Superior temporal gyrus (tissue), 1 donor: ENCODE data around the gene ATL1.
"Not testable (repeated sequence)": the region's sequence is repeated elsewhere in the genome, so short reads cannot be mapped to it uniquely, and the experiment has no call there.

Source experiments
- DNase-seq: peaks from one replicate; pipeline ENCODE4 v3.0.0-alpha.2; 2016; ENCODE audit errors: extremely low spot score

Gene ATL1

DNA sequence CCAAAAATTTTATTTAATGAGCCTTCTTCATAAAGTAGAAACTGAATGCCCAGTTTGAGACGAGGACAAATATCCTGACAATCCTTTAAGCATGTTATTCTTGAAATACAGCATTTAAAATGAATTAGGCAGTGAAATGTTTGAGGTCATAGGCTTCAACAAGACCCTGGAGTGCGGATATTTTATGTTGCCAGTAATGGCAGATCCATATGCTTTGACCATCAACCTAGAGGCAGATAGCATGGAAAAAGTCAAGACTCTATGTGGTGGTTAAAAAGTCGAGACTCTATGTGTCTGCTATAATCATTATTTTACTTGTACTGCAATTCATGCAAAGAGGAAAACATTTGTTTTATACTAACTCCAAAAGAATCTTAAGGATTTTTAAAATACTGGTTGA is 25.5 kb upstream of the ATL1 start:
- no peak for DNase-seq

DNA sequence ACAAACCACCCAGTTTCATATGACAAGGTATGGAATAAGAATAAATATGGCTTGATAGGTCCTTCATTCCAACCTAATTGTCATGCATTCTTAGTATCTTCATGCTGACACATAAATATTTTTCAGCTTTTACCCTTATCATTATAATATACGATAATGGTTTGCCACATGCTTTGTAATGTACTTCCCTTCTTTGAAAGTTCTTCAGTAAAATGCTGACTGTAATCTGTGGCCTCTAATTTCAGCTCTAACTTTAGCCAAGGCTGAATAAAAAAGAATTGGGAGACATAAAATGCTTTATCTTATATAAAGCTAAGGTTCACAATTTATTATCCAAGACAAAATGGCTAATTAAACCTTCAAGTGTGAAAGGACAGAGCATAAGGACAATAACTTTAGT is 24.9 kb upstream of the ATL1 start:
- no peak for DNase-seq

DNA sequence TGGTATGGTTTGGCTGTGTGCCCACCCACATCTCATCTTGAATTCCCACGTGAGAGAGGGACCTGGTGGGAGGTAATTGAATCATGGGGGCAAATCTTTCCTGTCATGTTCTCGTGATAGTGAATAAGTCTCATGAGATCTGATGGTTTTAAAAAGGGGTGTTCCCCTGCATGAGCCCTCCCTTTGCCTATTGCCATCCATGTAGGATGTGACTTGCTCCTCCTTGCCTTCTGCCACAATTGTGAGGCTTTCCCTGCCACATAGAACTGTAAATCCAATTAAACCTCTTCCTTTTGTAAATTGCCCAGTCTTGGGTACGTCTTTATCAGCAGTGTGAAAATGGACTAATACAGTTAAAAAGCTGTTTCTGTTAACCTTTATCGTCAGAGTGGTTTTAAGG is 21.9 kb upstream of the ATL1 start:
- not testable (repeated sequence) for DNase-seq

DNA sequence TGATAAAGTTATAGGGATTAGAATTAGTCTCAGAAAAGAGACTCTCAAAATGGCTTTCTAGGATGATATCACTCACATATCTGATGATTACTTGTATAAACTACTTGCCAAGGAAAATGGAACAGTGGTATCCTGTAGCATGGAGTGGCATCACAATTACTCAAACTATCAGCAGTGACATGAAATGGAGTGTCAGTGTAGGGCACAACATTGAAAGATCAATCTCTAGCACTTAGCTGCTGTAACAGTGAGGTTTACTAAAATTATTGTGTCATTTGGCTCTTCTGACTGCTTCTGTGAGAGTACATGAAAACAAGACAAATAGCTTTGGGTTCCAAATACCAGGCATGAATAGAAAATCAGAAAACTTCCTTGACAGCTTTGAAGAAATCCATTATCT is 20.9 kb upstream of the ATL1 start:
- DNase-seq: no peak

DNA sequence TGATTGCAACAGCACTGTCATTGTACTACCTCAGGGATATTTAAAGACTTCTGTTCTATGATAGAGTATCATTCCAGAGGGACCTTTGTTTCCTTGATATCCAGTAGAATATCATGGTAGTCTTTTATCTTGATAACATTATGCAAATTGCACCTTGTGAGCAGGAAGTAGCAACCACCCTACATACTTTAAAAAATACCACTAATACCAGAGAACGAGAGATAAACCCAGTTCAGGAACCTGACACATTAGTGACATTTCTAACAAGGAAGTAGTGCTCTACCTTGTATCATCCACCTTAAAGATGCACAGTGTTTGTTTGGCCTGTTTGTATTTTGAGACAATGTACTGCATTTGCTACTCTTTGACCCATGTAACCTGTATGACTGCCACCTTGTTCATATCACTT is 18.8 kb upstream of the ATL1 start:
- DNase-seq: no peak

DNA sequence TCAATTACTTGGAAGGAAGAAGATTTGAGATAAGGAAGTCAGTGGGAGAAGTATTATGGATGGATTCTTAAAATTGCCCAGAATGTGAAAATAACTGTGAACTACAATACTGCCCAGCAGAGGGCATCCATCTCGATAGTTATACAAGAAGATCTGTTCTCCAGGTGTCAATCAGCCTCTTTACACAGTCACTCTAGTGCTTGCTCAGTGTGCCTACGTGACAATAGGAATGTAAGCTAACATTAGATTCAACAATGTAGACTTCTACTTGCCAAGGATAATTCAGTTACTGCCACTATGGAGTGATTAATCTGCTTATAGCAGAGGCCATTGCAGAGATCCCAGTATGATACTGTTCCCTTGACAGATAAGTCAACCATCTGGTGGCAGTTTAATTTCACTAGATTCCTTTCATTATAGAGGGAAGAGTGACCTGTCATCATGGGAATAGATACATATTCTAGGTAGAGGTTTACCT is 17.0 kb upstream of the ATL1 start:
- peak; percentile 85 for DNase-seq

DNA sequence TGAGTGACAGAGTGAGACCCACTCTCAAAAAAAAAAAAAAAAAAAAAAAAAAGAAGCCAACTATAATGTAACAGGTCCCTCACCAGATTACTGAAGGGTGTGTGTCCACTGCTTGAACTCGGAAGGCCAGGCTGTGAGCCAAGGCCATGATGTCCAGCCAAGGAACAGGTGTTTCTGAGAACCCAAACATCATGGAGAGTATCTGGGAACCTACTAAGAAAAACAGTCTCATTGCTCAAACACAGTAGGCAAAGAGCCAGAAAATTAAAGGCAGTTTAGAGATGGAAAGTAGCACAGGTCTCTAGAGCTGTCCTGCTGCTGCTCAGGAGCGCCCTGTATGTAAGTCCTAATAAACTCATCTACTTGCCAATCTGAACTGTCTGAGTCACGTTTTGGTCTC is 15.0 kb upstream of the ATL1 start:
- no peak for DNase-seq

DNA sequence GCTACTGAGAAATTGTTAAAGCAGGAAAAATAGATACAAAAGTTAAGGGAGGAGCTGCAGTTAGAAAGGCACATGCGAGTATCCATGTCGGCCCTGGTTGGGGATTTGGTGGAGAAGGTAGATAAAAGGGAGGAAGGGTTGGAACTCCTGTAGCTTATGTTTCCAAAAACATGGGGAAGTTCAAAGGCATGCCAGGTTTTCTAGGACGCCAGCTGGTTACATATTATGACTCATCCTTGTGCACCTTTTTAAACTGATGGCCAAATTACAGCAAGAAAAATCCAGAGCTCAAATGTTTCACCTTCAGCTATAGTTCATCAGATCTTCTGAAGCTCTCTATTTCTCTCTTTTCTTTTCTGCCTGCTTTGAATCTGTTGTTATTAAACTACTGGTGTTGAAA is 14.3 kb upstream of the ATL1 start:
- peak; percentile 35 for DNase-seq

DNA sequence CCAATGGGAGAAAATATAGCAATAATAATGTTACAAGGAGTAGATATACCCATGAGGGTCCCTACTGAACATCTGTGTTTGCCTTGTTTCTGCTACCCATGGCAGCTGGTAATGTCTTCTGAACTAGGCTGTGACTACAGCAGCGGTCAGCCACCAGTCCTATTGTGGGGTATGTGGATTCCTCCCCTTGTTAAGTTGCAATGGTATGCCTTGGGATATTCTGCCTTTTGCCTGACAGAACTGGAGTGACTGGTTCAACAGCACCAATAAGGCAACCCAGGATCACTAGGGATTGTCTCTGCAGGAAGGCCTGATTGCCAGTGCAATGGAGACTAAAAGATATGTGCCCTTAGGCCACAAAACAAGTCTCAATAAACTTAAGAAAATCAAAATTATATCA is 9.7 kb upstream of the ATL1 start:
- no peak for DNase-seq

DNA sequence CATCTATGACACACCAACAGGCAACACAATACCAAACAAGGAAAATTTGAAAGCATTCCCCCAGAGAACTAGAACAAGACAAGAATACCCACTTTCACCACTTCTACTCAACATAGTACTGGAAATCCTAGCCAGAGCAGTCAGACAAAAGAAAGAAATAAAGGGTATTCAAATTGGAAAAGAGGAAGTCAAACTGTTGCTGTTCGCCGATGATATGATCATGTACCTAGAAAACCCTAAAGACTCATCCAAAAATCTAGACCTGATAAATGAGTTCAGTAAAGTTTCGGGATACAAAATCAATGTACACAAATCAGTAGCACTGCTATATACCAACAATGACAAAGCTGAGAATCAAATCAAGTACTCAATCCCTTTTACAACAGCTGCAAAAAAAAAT is 8.1 kb upstream of the ATL1 start:
- no peak for DNase-seq

DNA sequence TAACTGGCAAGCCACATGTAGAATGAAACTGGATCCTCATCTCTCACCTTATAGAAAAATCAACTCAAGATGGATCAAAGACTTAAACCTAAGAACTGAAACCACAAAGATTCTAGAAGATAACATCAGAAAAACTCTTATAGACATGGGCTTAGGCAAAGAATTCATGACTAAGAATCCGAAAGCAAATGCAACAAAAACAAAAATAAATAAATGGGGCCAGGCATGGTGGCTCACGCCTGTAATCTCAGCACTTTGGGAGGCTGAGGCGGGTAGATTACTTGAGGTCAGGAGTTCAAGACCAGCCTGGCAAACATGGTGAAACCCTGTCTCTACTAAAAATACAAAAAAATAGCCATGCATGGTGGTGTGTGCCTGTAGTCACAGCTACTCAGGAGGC is 7.1 kb upstream of the ATL1 start:
- not testable (repeated sequence) for DNase-seq

DNA sequence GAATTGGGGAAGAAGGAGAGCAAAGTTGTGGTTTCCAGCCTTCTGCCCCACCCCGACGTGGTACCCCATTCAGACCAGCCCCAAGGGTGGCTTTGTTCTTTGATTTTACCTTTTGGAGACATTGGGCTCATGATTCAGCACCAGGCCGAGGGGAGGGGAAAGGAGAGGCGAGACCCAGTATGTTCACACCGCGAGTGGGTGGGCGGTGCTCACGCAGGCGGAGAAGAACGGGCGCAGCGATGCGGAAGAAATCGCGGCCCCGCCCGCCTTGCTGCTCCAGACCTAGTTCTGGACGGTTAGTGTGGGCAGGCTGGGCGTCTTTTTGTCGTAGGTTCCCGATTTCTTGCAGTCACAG is 963 bp downstream of the ATL1 start:
- peak; percentile 85 for DNase-seq

DNA sequence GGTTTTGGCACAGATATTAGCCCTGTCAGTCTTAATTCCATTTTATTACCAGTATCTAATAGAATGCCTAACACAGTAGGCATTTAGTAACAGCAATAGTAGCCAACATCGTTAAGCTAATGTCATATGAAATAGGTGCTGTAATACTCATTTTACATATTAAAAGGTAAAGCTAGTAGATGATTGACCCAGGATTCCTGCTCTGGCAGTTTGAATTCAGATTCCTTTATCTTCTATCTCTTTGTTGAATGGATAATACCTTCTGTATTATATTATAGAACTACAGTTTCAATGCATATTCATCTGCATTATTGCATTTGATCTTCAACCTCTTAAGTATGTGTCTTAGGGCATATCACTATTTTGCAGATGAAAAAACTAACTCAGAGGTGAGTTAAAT is 2.9 kb downstream of the ATL1 start:
- DNase-seq: no peak

DNA sequence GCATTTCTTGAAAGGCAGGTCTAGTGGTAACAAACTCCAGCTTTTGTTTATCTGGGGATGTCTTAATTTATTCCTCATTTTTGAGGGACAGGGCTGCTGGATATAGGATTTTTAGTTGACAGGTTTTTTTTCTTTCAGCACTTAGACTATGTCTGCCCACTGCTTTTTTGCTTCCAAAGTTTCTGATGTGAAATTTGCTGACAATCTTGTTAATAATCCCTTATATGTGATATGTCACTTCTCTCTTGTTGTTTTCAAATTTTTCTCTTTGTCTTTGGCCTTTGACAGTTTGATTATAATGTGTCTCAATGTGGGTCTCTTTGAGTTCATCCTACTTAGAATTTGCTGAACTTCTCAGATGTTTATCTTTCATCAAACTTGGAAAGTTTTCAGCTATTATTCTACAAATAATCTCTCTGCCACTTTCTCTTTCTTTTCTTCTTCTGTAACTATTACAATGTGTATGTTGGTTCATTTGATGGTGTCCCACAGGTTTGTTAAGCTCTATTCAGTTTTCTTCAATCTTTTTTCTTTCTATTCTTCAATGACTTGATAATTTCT is 9.8 kb downstream of the ATL1 start:
- DNase-seq: no peak

DNA sequence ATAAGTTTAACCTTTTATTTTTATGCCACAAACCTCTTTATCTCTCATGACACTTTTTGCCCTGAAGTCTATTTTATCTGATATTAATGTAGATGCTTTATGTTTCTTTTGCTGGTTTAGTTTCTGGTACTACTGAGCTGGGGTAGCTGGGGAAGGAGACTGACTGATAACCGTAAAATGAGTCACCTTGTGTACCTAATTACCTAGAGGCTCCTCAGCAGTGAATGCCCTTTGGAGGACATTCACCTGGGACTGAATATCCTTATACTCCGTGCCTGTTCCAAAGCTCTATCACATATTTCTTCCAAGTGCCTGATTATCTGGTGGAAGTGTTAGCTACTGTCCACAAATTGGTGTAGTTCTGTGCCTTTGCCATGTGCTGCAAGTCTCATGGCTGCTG is 13.9 kb downstream of the ATL1 start:
- DNase-seq: no peak

DNA sequence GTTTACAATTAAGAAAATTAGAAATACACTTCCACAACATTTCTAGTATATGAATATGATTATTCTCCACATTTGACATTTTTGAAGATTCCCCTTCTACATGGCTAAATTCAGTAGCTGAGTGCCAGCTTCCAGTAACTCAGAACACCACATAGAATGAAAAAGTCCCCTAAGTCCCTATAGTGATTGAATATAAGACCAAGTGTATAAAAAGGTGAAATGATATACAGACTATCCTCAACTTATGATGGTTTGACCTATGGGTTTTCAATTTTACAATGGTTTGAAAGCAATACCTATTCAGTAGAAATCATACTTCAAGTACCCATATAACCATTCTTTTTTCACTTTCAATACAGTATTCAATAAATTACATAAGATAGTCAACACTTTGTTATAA is 15.8 kb downstream of the ATL1 start:
- DNase-seq: no peak

DNA sequence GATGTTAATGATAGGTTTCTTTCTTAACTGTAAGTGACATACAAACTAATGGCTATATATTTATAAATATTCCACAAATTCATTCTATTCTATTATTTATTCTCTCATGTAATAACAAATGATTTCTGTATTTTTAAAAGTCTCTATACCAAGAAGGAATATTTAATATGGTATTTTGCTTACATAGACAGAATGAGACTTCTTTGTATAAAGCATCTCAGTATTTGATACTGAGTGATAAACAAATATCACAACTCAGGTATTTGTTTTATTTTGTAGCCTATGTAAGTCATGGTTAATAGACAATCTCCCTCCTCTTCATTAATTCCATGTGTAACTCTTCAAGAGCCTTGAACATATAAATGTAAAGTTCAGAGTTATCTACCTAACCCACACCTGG is 18.0 kb downstream of the ATL1 start:
- no peak for DNase-seq

DNA sequence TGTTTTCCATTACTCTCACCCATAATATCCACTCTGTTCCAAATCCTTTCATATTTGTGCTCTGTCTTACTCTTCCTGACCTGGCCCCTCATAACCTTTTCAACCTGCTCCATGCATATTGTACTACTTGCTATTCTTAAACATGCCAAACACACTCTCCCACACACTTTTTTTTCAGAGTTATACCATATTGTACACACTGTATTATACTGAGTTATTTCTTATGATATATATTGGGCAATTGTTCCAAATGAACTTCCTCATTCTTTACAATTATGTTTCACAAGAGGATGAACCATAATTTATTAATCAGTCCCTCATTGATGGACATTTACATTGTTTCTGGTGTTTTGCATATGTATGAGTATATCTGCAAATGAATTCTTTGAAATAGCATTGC is 18.5 kb downstream of the ATL1 start:
- no peak for DNase-seq

DNA sequence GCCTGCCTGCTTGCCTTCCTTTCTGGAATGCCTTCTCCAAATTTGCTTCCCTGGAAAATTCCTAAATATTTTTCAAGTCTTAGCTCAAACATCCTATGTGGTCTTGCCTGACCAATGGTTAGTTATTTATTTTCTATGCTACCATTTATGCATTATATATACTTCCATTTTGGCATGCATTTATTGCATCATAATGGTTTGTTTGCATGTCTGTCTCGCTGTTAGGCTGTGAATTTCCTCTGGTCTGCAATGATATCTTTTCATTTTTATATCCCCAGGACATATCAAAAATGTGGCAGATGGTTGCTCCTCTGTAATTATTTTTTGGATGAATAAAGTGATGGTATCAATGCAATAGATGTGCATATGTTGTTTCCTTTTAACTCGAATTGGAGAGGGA is 30.5 kb downstream of the ATL1 start:
- no peak for DNase-seq

DNA sequence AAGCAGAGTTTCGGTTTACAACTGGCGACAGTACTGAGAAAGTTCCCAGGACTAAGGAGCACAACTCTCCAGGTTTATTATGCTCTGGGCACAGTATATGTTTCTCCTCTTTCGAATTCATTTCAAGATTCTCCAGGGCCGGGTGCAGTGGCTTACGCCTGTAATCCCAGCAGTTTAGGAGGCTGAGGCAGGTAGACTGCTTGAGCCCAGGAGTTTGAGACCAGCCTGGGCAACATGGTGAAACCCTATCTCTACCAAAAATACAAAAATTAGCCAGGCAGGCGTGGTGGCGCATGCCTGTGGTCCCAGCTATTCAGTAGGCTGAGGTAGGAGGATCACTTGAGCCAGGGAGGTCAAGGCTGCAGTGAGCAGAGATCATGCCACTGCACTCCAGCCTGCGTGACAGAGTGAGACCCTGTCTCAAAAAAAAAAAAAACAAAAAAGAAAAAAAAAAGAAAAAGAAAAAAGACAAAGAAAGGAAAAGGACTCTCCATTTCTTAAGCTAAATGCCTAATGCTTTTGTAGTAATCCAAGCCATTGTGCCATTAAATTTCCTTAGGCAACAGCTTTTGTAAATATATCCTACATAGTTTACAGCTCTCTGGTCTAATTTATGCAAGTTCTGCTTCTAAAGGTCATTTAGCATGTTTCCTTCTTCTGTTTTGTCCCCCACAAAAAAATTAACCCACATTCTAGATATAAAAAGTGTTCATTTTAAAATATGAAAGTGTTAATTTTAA is 34.8 kb downstream of the ATL1 start:
- no peak for DNase-seq

DNA sequence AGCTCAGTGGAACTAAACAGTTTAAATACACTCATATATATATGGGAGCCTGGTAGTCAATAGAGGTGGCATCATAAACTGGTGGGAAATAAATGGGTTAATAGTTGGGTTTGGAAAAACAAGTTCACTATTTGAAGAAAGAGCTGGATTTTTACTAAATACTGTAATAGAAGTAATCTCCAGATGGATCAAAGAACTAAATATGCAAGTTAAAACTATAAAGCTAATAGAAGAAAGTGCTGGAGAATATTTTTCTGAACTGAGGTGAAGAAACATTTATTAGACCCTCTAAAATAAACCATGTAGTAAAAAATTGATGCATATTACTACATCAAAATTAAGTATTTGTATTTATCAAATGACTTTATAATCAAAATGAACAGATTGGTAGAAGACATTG is 38.8 kb downstream of the ATL1 start:
- DNase-seq: no peak

DNA sequence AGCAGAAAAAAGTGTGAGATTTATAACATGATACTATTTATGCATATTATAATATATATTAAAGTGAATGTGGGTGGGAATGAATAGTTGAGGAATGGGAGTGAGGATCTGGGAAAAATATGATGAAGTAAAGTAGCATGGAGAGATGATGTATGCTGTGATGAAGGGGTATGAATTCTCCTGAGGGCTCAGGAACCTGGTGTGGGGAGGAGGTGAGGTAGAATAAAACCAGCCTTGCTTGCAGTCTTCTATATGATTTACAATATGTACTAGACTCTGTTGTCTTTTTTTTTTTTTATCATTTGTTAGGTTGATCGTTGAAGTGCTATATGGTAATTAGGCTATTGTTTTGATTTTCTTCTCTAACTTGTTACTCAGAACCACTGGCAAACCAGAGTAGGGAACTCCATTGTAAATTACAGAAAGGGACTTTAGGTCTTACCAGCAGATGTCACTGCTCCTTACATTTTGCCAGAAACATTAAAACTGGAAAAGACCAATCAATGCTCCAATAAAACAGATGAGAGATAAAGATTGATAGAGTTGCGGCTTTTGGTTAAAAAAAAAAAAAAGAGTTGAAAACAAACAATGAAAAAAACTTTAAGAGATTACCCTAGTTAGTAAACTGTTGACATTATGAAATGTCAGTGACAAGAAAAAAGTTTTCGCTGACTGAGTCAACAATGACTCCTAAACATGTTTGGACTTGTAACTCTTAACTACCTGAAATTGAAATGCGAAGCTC is 39.9 kb downstream of the ATL1 start:
- DNase-seq: peak; percentile 90

DNA sequence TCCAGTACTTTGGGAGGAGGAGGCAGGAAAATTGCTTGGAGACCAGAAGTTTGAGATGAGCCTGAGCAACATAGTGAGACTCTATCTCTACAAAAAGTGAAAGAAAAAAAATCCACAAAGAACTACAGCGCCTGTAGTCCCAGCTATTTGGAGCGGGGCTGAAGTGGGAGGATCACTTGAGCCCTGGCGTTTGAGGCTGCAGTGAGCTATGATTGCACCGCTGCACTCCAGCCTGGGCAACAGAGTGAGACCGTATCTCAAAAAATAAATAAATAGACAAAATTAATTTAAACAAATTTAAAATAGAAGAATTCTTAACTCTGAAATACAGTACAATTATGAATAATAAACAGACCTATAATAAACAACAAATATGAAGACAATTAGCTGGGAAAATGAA is 40.9 kb downstream of the ATL1 start:
- no peak for DNase-seq
